HK-2 (cell line): ENCODE results near the gene EREG.
"Not testable (repeated sequence)": the region's sequence is repeated elsewhere in the genome, so short reads cannot be mapped to it uniquely, and the experiment has no call there.

ENCODE experiments used
- DNase-seq: peaks from one replicate; pipeline ENCODE4 v3.0.0-alpha.2; 2018; ENCODE audit not compliant: unreplicated experiment

Gene EREG

GRCh38 chr4:74364652-74365491 is at the start of gene EREG:
TSS of gene EREG (plus strand) at chr4:74365145. CDS start at chr4:74365309, 164 bp downstream.
- peak; percentile 68 for DNase-seq

- DNase-seq: no peak
Measured at GRCh38 chr4:74315376-74315775, 49.6 kb upstream of the EREG start.

- DNase-seq: no peak
Measured at GRCh38 chr4:74316397-74316796, 48.5 kb upstream of the EREG start.

GRCh38 chr4:74317616-74318246 is 47.2 kb upstream of the EREG start:
- DNase-seq: no peak

- no peak for DNase-seq
Measured at GRCh38 chr4:74318276-74318675, 46.7 kb upstream of the EREG start.

- no peak for DNase-seq
Measured at GRCh38 chr4:74319470-74319869, 45.5 kb upstream of the EREG start.

GRCh38 chr4:74320559-74321118 is 44.3 kb upstream of the EREG start:
- DNase-seq: peak; percentile 53

- no peak for DNase-seq
Measured at GRCh38 chr4:74322301-74322700, 42.6 kb upstream of the EREG start.

- DNase-seq: no peak
Measured at GRCh38 chr4:74323663-74324062, 41.3 kb upstream of the EREG start.

GRCh38 chr4:74324262-74324661 is 40.7 kb upstream of the EREG start:
- DNase-seq: no peak

- no peak for DNase-seq
Measured at GRCh38 chr4:74325886-74326285, 39.1 kb upstream of the EREG start.

GRCh38 chr4:74327762-74328161 is 37.2 kb upstream of the EREG start:
- DNase-seq: no peak

GRCh38 chr4:74328501-74328900 is 36.4 kb upstream of the EREG start:
- no peak for DNase-seq

- no peak for DNase-seq
Measured at GRCh38 chr4:74329307-74329706, 35.6 kb upstream of the EREG start.

GRCh38 chr4:74330295-74330750 is 34.6 kb upstream of the EREG start:
- DNase-seq: no peak

- no peak for DNase-seq
Measured at GRCh38 chr4:74331252-74331651, 33.7 kb upstream of the EREG start.

GRCh38 chr4:74331944-74332343 is 33.0 kb upstream of the EREG start:
- DNase-seq: no peak

- DNase-seq: no peak
Measured at GRCh38 chr4:74334636-74335035, 30.3 kb upstream of the EREG start.

GRCh38 chr4:74335341-74336021 is 29.5 kb upstream of the EREG start:
- no peak for DNase-seq

GRCh38 chr4:74338792-74339333 is 26.1 kb upstream of the EREG start:
- DNase-seq: no peak

- no peak for DNase-seq
Measured at GRCh38 chr4:74339501-74339900, 25.4 kb upstream of the EREG start.

- not testable (repeated sequence) for DNase-seq
Measured at GRCh38 chr4:74340421-74340820, 24.5 kb upstream of the EREG start.
